Measurements from ENCODE around the gene SYTL3. TPM values are rescaled to one million over a fixed set of nuclear protein-coding genes. Genes with fewer than 3 reads are reported as not detected.

Gene SYTL3
- total RNA-seq, 4 donors from 2014 or later = 2.4 to 6.4 (median 2.9) TPM

GRCh38 chr6:158620963-158621693, 28.7 kb upstream of the SYTL3 start:
- WGBS, 2 donors (ENCODE audit: low coverage in 1 of 2) = 91% methylated on average over 4 to 13 of the region's 13 CpGs

GRCh38 chr6:158621694-158622544, 27.9 kb upstream of the SYTL3 start:
- H3K9me3 ChIP-seq = no peaks in the 10 kb centered on the region
- no peak overlapping the region for H3K27ac ChIP-seq
- TF ChIP-seq POLR2AphosphoS5 (IDR thresholded peaks at IDR 0.05) (no peak), EP300 (IDR thresholded peaks at IDR 0.05; ENCODE audit: low read depth) (no peak), POLR2A (IDR thresholded peaks at IDR 0.05) (no peak), CTCF (IDR thresholded peaks at IDR 0.05) (no peak)
- H3K27me3 ChIP-seq = no peaks in the 10 kb centered on the region
- peaks cover 0 to 13% (median 6%) of the 10 kb centered on the region in 4 donors for H3K36me3 ChIP-seq
- WGBS, 2 donors (ENCODE audit: low coverage in 1 of 2) = 83 to 95% methylated on average over 6 to 25 of the region's 25 CpGs
- intact Hi-C loops (cut with DNase I; ENCODE audit: low total_unique reads) (no loop called here), in situ Hi-C loops (cut with MboI; ENCODE audit: low pct_ligation_motif_present in 1 of 4, low pct_unique_long_range_greater_than_20kb in 1 of 4, low sequenced_read_pairs in 3 of 4) (loop anchor here in 2 of 4 donors (25.0 kb wide), 1 partner anchor 410 kb away; no protein-coding TSS in a partner anchor)
- H3K4me1 ChIP-seq = peaks cover 0 to 9% (median 4%) of the 10 kb centered on the region in 4 donors
- H3K4me3 ChIP-seq = no peak overlapping the region
- DNase-seq = no peak

More at GRCh38 chr6:158620963-158621693, 28.7 kb upstream of the SYTL3 start:
- no peak for DNase-seq
- no peak overlapping the region for H3K27ac ChIP-seq
- H3K36me3 ChIP-seq = peaks cover 0 to 13% (median 6%) of the 10 kb centered on the region in 4 donors
- TF ChIP-seq POLR2AphosphoS5 (IDR thresholded peaks at IDR 0.05) (no peak), CTCF (IDR thresholded peaks at IDR 0.05) (no peak), POLR2A (IDR thresholded peaks at IDR 0.05) (no peak), EP300 (IDR thresholded peaks at IDR 0.05; ENCODE audit: low read depth) (no peak)
- H3K27me3 ChIP-seq = no peaks in the 10 kb centered on the region
- intact Hi-C loops (cut with DNase I; ENCODE audit: low total_unique reads) = no loop called here
- in situ Hi-C loops (cut with MboI; ENCODE audit: low pct_ligation_motif_present in 1 of 4, low pct_unique_long_range_greater_than_20kb in 1 of 4, low sequenced_read_pairs in 3 of 4) = loop anchor here in 2 of 4 donors (25.0 kb wide), 1 partner anchor 409 kb away; no protein-coding TSS in a partner anchor
- H3K4me3 ChIP-seq = no peak overlapping the region
- no peaks in the 10 kb centered on the region for H3K9me3 ChIP-seq
- peaks cover 0 to 9% (median 4%) of the 10 kb centered on the region in 4 donors for H3K4me1 ChIP-seq

GRCh38 chr6:158622545-158623190, 27.2 kb upstream of the SYTL3 start:
- 85 to 100% methylated on average over 1 to 10 of the region's 10 CpGs for WGBS, 2 donors (ENCODE audit: low coverage in 1 of 2)
- peaks cover 0 to 13% (median 6%) of the 10 kb centered on the region in 4 donors for H3K36me3 ChIP-seq
- in situ Hi-C loops (cut with MboI; ENCODE audit: low pct_ligation_motif_present in 1 of 4, low pct_unique_long_range_greater_than_20kb in 1 of 4, low sequenced_read_pairs in 3 of 4) (loop anchor here in 2 of 4 donors (25.0 kb wide), 1 partner anchor 410 kb away; no protein-coding TSS in a partner anchor), intact Hi-C loops (cut with DNase I; ENCODE audit: low total_unique reads) (no loop called here)
- peaks cover 0 to 9% (median 4%) of the 10 kb centered on the region in 4 donors for H3K4me1 ChIP-seq
- H3K27ac ChIP-seq = no peak overlapping the region
- no peaks in the 10 kb centered on the region for H3K9me3 ChIP-seq
- TF ChIP-seq EP300 (IDR thresholded peaks at IDR 0.05; ENCODE audit: low read depth) (no peak), POLR2A (IDR thresholded peaks at IDR 0.05) (no peak), POLR2AphosphoS5 (IDR thresholded peaks at IDR 0.05) (no peak)
- H3K27me3 ChIP-seq = no peaks in the 10 kb centered on the region
- DNase-seq = no peak
- no peak overlapping the region for H3K4me3 ChIP-seq
